AG09319 (cell line): ENCODE results near the gene ARHGAP22.
A peak's percentile ranks its signal among the peaks of the same experiment; 100 is the strongest.

ENCODE experiments used
- DNase-seq: peaks from one replicate; pipeline ENCODE4 v3.0.0-alpha.2; 2010; ENCODE audit warnings: low read depth; ENCODE audit errors: extremely low read depth
- TF ChIP-seq, protein P1 (sequence below): IDR thresholded peaks from 2 replicates; pipeline ENCODE4 v1.5.1; 2011; ENCODE audit warnings: low read depth, mild to moderate bottlenecking, inconsistent platforms, low read length, moderate library complexity

ARHGAP22 gene

DNA sequence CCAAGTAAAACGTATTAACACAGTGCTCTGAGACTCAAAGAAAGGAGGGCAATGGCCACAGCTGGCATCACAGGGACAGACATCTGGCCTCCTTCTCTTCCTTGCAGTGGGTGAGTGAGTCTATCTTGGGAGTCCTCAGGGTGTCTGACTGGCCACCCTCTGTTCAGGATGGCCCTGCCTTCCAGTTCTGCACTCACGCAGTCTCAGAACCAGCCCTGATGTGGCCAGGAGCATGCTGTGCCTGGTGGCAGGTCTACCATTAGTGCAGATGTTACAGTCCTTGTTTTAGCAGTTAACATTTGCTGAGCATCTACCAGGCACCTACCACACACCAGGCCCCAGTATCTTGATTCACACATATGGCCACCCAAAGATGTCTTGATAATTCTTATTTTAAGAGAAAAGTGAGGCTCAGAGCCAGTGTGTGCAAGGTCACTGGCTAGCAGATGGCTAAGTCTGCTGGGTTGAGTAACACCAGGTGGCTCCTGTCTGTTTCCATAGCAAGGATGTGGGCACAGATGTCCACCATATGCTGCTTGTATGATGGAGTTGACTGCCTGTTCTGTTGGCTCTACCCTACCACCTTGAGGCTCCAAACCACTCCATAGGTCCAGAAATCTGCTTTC, 23.2 kb upstream of the ARHGAP22 start:
- peak; percentile 29 for DNase-seq
- TF ChIP-seq, protein P1, sequence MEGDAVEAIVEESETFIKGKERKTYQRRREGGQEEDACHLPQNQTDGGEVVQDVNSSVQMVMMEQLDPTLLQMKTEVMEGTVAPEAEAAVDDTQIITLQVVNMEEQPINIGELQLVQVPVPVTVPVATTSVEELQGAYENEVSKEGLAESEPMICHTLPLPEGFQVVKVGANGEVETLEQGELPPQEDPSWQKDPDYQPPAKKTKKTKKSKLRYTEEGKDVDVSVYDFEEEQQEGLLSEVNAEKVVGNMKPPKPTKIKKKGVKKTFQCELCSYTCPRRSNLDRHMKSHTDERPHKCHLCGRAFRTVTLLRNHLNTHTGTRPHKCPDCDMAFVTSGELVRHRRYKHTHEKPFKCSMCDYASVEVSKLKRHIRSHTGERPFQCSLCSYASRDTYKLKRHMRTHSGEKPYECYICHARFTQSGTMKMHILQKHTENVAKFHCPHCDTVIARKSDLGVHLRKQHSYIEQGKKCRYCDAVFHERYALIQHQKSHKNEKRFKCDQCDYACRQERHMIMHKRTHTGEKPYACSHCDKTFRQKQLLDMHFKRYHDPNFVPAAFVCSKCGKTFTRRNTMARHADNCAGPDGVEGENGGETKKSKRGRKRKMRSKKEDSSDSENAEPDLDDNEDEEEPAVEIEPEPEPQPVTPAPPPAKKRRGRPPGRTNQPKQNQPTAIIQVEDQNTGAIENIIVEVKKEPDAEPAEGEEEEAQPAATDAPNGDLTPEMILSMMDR: no peak

DNA sequence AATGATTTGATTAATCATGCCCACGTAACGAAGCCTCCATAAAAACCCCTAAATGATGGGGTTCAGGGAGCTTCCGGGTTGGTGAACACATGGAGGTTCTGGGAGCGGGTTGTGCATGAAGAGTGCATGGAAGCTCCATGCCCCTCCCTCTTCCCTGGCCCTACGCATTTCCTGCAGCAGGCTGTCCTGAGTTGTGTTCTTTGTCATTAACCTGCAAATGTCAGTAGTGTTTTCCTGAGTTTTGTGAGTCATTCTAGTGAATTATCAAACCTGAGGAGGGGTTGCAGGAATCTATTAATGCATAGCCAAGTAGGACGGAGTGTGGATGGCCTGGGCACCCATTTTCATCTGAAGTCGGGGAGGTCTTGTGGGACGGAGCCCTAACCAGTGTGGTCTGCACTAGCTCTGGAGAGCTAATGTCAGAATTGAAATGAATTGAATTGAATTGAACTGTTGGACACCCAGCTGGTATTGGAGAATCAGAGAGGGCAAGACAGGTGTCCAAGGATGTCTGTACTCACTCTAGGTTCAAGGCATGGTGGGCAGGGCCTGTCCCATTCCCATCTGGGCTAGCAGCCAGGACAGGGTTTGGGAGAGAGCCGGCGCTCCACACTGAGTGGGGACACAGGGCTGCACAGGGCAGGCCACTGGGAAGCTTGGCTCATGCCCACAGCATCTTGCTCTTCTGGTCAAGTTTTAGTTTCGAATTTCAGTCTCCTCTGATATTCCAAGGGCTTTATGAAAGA, 22.3 kb upstream of the ARHGAP22 start:
- TF ChIP-seq, protein P1: no peak
- DNase-seq: no peak

DNA sequence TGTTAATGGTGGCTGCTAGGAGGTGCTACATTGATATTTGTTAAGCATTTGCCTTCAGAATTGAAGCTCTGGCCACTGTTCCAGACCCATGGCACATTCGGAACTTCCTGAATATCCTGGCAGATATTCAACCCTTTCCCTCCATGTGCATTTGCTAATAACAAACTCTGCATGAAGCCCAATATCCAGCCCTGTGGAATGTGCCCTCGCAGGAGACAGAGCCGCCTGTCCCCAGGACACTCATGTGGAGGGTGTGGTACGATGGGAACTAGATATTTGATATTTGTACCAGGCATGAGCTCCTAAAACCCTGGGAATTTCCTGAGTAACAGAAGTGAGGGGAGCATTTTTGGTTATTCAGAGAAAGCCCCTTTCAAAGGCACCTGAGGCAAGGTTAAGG, 21.6 kb upstream of the ARHGAP22 start:
- TF ChIP-seq, protein P1: no peak
- DNase-seq: no peak

DNA sequence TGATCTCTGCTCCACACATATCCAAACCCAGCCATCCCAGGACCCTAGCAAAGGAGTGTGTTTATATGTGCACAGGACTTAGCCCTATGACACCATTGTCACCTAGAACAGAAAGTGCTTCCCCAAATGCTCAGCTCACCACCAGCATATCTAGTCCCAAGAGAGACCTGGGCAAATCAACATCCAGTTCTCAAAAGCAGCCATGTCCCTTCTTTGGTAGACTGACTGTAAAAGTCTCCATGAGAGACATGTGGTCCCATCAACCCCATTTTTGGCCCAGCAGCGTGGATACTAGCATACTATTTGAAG, 20.9 kb upstream of the ARHGAP22 start:
- TF ChIP-seq, protein P1: no peak
- DNase-seq: no peak

DNA sequence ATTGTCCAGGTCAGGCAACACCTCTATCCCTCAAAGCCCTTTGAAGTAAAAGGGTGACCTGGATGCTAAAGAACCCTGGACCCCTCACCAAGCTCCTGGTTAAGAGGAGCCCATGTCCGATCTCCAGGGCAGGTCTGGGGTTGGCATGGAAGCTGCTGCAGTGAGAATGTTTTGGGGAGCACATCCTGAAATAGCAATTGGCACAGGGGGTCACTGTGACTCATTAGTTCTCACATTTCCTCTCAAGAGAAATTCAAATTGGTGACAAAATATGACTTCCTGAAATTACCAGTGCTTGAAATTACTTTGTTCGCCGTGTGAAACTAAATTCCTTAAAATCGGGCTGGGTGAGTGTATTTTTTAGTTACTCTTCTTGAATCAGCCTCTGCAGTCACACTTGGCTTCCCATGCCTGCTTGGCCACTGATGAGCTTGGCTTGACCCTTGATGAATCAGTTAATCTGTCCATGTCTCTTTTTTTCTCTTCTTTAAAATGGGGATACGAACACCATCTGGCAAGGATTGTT, 18.8 kb upstream of the ARHGAP22 start:
- no peak for DNase-seq
- TF ChIP-seq, protein P1: no peak

DNA sequence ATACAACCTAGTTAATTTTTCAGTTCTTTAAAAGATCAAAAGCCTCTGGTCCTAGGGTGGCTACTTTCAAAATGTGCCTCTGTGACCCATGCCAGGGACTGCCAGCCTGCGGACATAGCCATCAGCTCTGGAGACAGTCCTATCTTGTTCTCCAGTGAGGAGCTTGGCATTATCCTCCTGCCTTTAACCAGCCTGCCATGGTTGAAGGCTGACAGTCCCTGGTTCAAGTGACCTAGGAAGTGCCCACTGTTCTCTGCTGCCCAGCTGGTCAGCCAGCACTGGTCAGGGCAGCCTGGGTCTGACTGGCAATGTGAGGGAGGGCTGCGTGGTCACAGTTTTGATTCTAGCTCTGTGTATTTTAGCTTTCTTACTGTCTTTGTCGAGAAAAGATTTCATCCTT, 18.1 kb upstream of the ARHGAP22 start:
- TF ChIP-seq, protein P1: no peak

DNA sequence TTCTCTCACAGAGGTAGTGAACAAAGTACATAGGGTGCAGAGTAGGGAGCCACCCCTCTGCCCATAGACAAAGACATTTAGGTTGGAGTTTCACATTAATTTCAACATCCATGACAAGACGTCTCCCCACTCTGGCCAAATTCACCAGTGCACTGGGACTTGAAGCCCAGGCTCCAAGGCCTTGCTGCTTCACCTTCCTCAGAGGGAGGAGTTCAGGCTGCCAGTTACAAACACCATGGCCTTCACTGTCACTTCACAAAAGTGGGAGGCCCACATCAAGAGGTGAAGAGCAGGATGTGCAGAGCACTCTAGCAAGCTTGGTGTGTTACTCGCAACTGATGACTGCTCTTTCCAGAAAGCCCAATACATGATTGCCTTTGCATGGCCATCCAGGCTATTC, 15.8 kb upstream of the ARHGAP22 start:
- TF ChIP-seq, protein P1: no peak
- no peak for DNase-seq

More for the DNA sequence above, 18.1 kb upstream of the ARHGAP22 start:
- DNase-seq: no peak
